Brain pericyte (primary cell): ENCODE results near the gene DNMT3A.

ENCODE experiments used
- DNase-seq: peaks from one replicate; pipeline ENCODE4 v3.0.0-alpha.2; 2012; ENCODE audit warnings: low read depth, low spot score

The DNMT3A gene

DNA sequence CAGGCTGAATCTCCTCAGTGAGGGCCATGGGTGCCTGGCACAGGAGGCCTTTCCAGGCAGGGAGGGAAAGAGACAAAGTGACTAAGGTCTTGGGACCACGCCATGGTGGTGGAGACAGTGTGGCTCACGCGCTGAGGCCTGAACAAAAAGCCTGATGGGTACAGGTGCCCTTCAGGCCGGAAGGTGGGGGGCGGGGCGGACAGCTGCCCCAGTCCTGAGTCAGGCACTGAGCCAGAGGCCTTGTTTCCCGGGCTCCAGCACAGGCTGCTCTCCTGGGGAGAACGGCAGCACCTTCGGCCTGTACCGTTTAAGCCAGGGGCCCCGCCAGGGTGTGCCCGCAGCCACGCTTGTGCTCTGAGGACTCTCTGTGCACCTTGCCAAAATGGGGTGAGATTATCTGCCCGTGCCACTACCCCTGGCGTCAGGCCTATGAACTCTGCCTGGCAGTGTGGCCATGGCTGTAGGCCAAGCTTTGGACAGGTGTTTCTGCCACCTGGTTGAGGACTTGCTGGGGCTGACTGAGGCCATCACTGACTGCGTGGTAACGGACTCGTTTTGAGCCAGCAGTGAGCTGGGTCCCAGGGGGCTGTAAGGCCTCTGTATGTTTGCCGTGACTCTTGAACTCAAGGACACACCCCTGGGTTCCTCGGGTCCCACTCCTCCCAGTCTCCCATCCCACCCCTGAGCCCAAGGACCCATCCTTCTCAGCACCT lies 31.7 kb upstream of the DNMT3A start:
- DNase-seq = no peak

DNA sequence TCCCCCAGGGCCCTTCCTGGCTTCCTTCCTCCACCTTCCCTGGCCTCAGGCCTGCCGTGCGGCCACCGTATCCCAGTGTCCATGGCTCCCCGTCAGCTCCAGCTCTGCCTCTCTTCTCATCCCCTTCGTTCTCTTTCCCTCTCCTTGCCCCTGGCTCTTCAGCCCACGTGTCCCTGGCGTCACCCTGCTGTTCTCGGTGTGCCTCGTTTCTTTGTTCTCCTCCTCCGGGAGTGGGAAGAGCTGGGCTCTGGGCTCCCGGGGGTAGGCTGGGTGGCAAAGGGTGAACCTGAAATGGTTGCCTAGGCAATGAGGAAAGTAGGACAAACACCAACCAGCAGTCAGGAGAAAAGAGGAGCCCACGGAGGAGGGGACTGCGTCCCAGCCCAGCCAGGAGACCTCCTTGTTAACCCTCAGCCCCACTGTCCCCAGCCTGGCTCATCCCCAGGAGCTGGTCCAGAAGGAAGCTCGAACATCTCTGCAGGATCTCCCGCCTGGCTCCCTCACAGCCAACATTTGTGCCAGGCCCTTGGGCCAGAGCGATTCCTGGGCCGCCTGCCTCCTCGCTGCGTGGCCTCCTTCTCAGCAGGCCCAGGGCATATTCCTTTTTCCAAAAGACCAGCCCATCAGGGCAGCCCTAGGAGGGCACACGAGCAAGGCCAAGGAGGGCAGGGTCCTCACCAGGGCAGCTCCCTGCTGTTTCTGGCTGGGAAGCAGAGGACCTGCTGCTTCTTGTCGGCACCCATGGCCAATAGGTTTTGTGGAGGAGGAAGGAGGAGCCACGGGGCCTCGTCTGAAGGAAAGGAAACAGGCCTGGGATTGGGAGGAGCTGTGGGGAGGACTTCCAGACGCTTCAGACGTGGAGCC lies 30.9 kb upstream of the DNMT3A start:
- DNase-seq = no peak

DNA sequence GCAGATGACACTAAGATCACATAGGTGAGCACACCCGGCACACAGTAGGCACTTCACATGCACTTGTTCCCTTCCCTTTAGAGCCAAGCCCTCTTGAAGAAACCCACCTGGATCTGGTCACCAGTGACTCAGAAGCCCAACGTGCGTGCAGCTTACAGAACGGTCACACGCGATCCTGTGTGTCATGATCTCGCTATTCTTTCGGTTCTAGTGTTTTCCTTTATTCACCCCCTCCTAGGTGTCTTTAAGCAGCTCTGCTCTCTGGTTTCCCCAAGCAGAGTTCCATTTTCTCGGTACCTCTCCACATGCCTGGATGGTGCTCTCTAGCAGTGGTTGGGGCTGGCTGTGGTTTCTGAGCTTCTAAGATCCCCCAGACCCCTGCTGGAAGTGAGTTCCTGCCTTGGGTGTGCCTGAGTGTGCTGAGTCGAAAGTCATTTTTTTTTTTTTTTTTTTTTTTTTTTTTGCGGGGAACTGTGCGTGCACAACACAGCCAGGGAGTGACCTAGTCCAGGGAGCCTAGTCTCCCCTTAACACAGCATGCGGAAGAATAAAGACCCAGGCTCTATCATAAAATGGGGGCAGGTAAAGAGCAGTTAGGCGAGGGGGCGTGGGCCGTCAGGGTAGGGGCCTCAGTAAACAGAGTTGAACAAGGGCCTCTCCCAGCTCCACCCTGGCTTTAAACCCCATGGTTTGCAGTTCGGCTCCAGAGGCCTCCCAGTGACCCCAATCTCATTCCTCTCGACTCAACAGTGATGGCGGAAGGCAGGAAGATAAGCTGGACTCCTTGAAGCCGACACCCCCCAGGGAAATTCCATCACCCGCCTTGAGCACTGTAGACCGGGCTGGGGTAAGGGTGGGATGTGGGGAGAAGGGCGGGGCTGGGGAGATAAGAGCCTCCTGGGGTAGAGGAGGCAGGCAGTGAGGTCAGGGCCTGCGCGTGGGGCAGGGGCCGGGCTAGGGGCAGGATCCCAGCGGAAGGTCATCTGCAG lies 29.8 kb upstream of the DNMT3A start:
- DNase-seq = no peak

DNA sequence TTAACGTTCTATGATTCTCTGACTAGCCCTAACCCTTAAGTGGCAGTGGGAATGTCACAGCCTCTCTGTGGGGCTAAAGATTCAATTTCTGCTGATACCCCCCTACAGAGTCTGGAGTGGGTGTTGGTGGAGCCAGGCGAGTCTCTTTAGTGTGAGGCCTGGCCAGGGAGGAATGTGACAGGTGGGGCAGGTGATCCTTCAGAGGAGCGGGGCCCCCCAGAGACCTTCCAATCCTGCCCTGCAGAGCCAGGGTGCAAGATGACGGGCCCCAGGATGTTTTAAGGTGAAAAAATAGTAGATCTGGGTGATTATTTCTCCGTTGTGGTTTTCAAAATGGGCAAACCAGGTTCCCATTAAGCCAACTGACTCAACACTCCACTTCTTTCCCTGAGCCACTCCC lies 28.2 kb upstream of the DNMT3A start:
- no peak for DNase-seq

DNA sequence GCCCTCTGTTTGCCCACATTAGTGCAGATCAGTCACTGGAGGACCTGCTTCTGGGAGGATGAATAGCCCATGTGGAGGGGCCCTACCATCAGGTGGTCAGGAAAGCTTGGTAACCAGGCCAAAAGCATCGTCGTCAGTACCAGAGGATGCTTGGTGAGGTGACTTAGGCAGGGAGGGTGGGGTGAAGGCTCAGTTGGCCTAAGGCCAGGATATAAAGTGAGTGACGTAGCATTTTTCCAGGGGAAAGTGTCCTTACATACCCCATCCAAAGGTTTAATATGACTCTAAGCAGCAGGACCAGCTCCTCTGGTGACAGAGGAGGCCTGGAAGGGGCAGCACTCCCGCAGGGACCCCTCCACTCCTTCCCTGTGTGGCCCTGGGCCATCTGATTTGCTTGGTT lies 27.7 kb upstream of the DNMT3A start:
- no peak for DNase-seq

DNA sequence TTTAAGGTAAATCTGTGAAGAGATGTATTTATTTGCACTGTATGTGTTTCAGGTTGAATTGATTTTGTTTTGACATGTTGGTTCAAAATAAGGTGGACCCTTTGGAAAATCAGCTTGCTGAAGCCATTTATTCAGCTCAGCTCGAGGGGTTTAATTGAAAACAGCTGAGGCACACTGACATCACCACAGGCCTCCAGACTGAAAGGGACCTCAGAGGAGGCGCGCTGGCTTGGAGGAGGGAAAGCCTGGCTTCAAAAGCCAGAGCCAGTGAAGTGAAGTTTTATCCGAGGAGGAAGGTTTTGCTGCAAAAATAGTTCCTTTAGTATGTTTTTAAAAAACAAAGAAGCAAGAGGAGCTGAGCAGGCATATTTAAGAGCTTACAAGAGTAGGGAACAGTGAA lies 26.9 kb upstream of the DNMT3A start:
- DNase-seq = no peak

DNA sequence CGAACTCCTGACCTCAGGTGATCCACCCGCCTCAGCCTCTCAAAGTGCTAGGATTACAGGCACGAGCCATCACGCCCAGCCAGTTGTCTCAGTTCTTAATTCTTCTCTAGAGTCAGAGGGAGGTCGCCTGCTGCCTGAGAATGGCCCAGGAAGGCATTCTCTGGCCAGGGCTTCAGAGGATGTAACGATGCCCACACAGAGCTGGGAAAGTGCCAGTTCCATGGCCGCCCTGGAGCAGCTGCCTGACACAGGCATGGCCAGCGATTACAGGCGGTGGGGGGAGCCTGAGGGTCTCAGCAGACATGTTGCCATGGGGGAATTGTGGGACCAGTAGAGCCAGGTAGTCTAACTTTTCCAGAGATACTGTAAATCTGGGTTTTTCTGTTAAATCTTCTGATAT lies 25.6 kb upstream of the DNMT3A start:
- DNase-seq = no peak

DNA sequence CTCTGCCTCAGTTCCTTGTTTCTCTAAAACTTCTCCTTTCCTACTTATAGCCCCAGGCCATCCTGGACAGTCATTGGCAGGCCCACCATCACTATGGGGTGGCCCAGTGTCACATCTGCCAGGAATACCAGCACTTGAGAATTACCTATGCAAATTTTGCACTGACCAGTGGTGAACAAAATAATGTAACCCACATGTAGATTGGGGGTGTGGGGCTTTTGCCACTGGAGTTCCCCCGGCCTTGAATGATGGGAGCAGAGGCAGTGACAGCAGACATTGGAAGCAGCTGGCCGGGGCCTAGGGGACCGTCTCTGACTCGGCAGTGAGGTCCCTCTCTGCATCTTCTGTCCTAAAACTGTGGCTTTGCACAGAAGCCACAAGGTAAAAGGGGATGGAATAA lies 24.9 kb upstream of the DNMT3A start:
- DNase-seq = no peak

DNA sequence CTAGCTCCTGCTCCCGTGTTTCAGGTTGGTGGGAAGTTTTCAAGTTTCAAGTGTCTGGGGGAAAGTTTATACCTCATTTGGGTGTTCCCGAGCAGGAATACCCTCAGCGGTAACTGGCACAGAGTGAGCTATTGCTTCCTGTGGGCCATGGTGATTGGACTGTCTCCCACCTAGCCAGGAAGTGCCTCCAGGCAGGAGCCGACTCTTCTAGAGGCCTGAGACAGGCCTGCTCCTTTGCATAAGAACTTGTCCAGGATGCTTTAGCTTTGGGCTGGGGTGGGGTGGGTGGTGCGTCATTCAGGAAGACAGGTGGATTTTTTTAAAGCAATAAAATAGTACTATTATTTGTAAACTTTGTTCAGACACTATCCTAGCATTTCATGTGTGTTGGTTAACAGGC lies 23.5 kb upstream of the DNMT3A start:
- no peak for DNase-seq

DNA sequence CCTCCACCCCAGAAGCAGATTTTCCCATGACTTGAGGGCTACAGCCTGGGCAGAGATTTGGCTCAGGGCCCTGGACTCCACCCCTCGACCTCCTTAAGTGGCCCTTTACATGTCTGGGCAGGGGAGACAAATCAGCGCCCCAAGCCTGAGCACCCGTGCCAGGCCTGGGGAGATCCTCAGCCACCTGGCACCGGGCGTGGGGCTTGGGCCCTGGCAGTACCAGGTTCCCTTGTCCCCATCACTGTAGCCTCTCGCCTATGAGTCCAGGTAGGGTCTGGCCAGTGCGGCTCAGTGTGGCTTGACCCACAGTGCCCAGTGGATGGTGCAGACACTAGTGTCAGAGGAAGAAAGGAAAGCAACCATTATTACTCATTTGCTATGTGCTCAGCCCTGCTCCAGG lies 22.0 kb upstream of the DNMT3A start:
- no peak for DNase-seq

DNA sequence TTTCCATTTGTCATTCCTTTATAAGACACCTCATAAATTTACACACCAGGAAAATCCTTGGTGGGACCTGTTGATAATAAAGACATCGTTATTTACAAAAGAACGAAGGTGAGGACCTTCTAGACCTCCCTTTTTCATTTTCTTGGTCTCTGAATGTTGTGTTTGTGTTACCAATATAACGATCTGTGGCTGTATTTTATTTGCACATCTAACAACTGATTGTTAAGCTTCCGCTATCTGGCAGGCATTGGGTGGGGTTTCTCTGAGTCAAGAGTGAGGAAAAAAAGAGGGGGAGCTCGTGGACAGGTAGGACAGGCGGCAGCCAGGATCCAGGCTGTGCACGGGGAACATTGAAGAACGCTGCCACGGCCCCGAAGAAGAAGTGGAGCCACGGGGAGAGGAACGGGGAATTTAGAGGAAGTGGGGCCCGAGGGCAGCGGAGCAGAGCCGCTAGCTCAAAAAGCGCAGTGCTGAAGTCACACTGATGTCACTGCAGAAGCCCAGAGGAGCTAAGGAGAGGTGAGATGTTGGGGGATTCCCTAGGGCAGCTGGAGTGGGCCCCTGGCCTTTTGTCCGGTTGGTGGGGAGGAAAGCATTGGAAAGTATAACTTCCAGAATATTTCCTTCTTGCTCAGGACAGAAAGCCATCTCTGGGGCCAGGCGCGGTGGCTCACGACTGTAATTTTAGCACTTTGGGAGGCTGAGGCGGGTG lies 20.9 kb upstream of the DNMT3A start:
- DNase-seq = no peak

DNA sequence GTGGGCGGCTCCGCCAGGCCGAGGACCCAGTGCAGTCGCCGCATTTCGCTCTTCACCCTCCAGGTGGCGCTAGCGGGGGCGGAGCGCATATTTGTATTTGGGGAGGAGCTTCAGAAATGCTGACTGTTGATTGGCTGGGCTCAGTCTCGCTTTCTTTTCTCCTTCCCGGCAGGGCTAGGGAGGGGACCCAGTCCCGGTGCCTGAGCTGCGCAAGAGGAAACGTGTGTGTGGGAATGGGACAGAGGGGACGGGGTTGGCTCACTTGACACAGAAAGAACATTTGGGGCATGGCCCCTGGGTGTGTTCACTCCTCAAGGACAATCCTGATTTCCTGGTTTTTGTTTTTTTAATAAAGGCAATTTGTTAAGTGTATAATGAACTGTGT lies 20.3 kb upstream of the DNMT3A start:
- peak; percentile 75 for DNase-seq

DNA sequence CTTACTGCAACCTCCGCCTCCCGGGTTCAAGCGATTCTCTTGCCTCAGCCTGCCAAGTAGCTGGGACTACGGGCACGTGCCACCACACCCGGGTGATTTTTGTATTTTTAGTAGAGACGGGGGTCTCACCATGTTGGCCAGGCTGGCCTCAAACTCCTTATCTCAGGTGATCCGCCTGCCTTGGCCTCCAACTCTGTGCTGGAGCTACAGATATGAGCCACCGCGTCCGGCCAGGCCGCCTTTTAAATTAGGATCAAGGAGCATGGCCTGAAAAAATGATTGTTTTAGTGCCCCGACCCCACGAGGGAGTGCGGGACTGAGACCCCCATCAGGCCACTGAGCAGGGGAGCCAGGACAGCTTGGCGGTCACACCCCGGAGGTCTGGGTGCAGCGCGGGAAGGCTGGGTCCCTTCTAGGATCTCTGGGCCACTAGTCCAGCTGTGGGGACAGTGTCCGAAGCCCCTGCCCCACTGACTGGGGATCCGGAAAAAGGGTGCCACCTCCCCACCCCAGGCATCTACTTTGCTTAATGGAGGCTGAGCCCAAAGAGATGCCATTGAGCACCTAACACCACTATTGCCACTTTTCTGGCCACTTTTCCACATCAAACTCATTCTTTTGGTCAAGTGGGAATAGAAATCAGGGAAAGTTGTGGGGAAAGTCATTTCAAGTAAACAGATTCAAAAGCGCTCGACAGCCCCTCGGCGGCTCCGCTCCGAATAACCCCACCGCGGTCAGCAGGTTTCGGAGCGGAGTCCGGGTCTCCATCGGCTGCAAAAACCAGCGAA lies 19.7 kb upstream of the DNMT3A start:
- no peak for DNase-seq

DNA sequence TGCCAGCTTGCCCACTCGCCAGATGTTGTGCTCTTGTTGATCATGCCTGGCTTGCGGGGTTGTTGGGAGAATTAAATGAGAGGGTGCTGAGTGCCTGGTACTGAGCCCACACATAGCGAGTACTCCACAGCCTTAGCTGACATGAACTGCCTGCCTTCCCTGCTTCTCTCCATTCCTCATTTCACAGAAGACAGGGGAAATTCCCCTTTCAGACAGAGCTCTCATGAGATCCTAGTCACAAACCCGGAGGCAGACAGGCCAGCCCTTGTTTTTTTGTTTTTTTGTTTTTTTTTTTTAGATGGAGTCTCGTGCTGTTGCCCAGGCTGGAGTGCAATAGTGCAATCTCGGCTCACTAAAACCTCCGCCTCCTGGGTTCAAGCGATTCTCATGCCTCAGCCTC lies 17.1 kb upstream of the DNMT3A start:
- no peak for DNase-seq

DNA sequence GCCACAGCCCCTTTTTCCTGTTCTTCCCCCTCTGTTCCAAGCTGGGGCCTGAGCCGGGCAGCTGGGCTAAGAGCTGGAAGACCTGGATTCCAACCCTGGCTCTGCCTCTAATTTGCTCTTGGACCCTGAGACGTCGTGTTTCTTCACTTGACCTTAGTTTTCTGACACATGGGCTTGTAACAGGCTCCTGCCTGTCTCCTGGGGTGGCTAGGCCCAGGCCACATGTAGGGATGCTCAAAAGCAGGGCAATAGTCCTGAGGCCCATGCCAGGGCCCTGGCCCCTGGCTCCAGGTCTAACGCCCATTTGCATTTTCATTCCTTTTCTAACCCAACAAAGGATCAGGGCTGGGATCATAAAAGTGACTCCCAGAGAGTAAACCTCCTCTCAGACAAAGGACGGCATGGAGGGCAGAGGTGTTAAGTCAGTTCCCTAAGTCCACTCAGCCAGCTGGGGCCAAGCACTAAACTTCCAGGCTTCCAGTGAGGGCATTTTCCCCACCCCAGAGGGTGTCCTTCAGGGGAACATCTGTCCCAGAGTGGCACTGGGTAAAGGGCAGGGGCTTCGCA lies 16.6 kb upstream of the DNMT3A start:
- DNase-seq = no peak

DNA sequence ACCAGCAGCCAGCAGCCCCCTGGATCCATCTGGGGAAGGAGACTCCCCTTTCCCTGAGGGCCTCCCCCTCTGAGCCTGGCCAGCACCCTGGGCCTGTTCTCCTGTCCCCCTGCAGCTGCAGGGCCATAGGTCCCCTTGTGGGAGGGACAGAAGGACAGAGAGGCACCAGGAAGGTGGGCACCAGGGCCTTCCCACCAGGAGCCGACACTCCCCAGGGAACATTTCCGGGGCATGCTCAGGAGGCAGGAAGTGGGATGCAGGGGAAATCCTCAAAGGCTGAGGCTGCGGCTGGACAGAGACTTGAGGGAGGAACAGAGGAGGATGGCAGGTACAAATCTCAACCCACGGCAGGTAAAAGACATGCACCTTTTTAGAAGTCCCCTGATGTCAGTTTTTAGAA lies 14.4 kb upstream of the DNMT3A start:
- DNase-seq = no peak

DNA sequence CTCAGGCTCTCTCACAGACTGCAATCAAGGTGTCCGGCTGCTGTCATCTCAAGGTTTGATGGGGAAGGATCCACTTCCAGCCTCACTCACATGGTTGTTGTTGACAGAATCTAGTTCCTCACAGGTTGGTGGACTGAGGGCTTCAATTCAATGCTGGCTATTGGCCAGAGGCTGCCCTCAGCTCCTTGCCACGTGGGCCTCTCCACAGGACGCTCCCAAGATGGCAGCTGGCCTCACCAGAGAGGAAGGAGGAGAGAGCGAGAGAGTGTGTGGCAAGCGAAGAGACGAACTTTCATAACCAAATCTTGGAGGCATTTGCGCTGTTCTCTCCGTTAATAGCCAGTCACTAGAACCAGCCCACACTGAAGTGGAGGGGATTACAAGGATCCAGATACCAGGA lies 13.5 kb upstream of the DNMT3A start:
- DNase-seq = no peak

DNA sequence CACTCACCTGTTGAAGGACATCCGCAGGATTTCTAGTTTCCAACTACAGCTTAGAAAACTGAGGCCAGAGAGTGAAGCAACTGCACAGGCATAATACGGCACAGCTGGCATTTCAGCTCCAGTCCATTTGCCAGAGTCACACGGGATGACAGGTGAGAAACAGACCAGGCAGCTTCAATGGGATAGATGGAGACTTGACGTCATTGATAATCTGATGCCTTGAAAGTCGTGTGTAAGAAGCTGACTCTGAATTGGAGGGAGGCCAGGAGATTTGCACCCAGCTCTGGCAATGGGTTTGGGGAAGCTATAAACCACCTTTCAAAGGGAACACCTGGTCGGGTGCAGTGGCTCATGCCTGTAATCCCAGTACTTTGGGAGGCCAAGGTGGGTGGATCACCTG lies 12.4 kb upstream of the DNMT3A start:
- DNase-seq = no peak

DNA sequence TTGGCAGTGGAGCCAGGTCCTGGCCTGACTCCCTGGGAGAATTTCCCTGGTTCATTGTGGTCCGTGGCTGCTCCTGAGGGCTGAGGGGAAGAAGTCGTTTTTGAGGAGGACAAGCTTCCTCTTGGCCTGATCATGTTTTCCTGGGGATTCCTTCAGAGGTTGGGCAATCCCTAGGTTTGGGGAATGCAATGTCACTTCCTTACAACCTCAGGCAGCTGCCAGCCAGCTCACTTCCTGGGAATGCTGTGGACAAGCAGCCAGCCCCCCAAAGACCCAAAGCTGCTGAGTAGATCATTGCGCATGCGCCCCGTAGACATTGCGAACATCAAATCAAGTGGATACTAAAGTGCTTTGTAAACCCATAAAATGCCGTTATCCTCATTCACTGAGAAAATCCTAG lies 7.7 kb upstream of the DNMT3A start:
- DNase-seq = no peak

DNA sequence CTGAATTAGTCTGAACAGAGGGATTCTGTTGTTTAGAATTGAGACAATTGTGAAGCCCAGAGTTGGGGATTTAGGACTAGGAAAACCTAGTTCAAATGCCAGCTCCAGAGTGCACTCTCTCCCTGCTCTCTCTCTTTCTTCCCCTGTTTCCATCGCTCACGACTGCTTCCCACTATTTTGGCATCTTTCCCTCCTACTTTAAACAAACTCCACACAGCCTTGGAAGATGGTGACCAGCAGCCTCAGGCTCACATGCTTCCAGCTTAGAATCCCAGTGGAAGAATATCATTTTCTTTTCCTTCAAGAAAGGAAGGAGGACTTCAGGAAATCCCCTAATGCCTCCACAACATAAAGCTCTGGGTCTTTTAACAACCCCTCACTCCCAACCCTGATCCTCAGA lies 6.1 kb upstream of the DNMT3A start:
- no peak for DNase-seq
